Tibial nerve (tissue), 3 donors: ENCODE measurements around the gene PALM.

ENCODE experiments used
- CTCF ChIP-seq, 5 experiments: fragments of 200-600 bp in 3 of 5; fragments of 450-650 bp in 2 of 5; sonication (generic) in 3 of 5; IDR thresholded peaks; one replicate each; pipeline ENCODE4 v1.5.1; 2016 to 2019; ENCODE audit warnings: antibody characterized with exemption in 5 of 5, mild to moderate bottlenecking in 3 of 5, moderate library complexity in 2 of 5
- POLR2A ChIP-seq, 2 donors: fragments of 450-650 bp; IDR thresholded peaks; one replicate each; pipeline ENCODE4 v1.6.1; 2017; ENCODE audit warnings: antibody characterized with exemption in 2 of 2, mild to moderate bottlenecking in 2 of 2, moderate library complexity in 2 of 2

GRCh38 chr19:719636-720344 is 11.1 kb downstream of the PALM start:
- TF ChIP-seq CTCF (IDR thresholded peaks at IDR 0.05) = no peak
- no peak for TF ChIP-seq POLR2A (IDR thresholded peaks at IDR 0.05)
